ENCODE results near the gene PRAC2.

DNA sequence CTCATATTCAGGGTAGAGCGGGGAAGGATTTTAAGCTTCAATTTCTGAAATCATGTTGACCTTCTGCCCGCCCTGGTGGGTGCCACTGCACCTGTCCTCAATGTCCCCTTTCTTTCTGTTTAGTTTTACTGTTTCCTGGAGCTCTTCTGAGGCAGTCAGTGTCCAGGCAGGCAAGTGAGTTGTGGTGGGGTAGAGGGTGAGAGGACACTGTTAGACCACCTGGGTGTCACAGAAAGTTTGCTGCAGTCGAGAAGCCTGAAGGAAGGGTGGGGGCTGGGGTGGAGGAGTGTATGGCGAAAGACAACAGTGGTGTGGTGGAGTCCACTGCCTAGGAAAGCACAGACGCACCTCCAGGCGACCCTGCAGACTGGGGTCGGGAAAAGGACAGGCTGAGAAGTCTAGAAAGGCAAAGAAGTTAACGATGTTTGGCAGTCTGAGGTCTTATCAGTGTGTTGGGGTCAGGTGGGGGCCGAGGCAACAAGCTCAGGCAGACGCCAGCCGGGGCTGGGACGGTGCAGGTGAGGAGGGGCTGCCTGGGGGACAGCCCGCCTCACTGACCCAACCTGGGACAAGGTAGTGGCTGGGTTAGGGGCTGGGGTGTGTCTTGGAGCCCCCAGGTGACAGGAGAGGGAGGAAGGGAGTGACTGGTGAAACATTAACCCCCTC lies 28.9 kb downstream of the PRAC2 start:
- TF ChIP-seq, protein P1, sequence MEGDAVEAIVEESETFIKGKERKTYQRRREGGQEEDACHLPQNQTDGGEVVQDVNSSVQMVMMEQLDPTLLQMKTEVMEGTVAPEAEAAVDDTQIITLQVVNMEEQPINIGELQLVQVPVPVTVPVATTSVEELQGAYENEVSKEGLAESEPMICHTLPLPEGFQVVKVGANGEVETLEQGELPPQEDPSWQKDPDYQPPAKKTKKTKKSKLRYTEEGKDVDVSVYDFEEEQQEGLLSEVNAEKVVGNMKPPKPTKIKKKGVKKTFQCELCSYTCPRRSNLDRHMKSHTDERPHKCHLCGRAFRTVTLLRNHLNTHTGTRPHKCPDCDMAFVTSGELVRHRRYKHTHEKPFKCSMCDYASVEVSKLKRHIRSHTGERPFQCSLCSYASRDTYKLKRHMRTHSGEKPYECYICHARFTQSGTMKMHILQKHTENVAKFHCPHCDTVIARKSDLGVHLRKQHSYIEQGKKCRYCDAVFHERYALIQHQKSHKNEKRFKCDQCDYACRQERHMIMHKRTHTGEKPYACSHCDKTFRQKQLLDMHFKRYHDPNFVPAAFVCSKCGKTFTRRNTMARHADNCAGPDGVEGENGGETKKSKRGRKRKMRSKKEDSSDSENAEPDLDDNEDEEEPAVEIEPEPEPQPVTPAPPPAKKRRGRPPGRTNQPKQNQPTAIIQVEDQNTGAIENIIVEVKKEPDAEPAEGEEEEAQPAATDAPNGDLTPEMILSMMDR (IDR thresholded peaks at IDR 0.05 in 4 of 5, conservative IDR thresholded peaks at IDR 0.05 in 1 of 5): no peak
- no peak for TF ChIP-seq POLR2A (IDR thresholded peaks at IDR 0.05)
